ENCODE measurements around the gene SLC6A9. TPM values are rescaled to one million over a fixed set of nuclear protein-coding genes. Genes with fewer than 3 reads are reported as not detected.

SLC6A9 gene
- total and polyA plus RNA-seq, 2 experiments from 2014 or later, result 4.9 to 13.2 TPM

- Histone ChIP-seq H3K27me3 (no peaks in the 10 kb centered on the region), H3K27ac (no peak overlapping the region), H3K36me3 (no peaks in the 10 kb centered on the region), H3K4me1 (ENCODE audit: low read depth) (peaks cover 5% of the 10 kb centered on the region), H3K4me3 (no peak overlapping the region), H3K9me3 (ENCODE audit: low read depth) (no peaks in the 10 kb centered on the region)
- TF ChIP-seq CTCF (IDR thresholded peaks at IDR 0.05; ENCODE audit: low read depth, low read length), result no peak
- no peak for DNase-seq (ENCODE audit: low read depth in 1 of 2, low spot score in 1 of 2)
These were observed 5.4 kb downstream of the SLC6A9 start for GRCh38 chr1:44025816-44026215.

DNA sequence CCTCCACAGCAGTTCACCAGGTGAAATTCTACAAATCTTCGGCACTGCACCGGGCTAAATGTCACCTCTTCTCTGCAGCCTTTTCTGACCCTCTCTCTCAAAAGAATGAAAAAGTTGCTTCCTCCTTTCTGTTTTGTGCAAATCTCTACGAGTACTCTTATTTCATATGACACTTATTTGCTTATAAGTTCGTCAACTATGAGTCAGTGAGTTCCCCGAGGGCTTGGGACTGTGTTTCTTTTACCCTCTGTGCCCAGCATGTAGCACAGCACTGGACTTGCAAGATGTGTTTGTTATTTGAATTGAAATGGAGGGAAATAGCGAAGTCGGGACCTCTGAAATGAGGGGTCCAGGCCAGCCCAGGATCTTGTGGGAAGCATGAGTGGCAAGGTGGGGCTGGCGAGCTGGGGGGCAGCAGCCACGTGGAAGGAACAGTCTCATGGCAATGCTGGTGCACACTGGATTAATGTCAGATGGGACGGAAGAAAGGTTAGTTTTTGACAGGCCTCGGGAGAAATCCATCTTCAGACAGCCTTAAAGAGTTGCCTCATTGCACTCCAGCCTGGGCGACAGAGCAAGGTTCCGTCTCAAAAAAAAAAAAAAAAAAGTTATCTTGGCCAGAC is 6.2 kb downstream of the SLC6A9 start:
- DNase-seq (ENCODE audit: low read depth in 1 of 2, low spot score in 1 of 2), result no peak
- H3K4me3 ChIP-seq, result no peak overlapping the region
- no peaks in the 10 kb centered on the region for H3K36me3 ChIP-seq
- TF ChIP-seq CTCF (IDR thresholded peaks at IDR 0.05; ENCODE audit: low read depth, low read length), result no peak
- no peaks in the 10 kb centered on the region for H3K27me3 ChIP-seq
- H3K9me3 ChIP-seq (ENCODE audit: low read depth), result no peaks in the 10 kb centered on the region
- H3K27ac ChIP-seq, result no peak overlapping the region
- H3K4me1 ChIP-seq (ENCODE audit: low read depth), result peaks cover 5% of the 10 kb centered on the region

- no peak overlapping the region for H3K4me3 ChIP-seq
- H3K27ac ChIP-seq, result no peak overlapping the region
- no peaks in the 10 kb centered on the region for H3K27me3 ChIP-seq
- no peak for DNase-seq (ENCODE audit: low read depth in 1 of 2, low spot score in 1 of 2)
- H3K4me1 ChIP-seq (ENCODE audit: low read depth), result peaks cover 2% of the 10 kb centered on the region
- no peaks in the 10 kb centered on the region for H3K36me3 ChIP-seq
- no peaks in the 10 kb centered on the region for H3K9me3 ChIP-seq (ENCODE audit: low read depth)
- no peak for TF ChIP-seq CTCF (IDR thresholded peaks at IDR 0.05; ENCODE audit: low read depth, low read length)
These were observed 7.0 kb downstream of the SLC6A9 start for GRCh38 chr1:44024031-44024902.

DNA sequence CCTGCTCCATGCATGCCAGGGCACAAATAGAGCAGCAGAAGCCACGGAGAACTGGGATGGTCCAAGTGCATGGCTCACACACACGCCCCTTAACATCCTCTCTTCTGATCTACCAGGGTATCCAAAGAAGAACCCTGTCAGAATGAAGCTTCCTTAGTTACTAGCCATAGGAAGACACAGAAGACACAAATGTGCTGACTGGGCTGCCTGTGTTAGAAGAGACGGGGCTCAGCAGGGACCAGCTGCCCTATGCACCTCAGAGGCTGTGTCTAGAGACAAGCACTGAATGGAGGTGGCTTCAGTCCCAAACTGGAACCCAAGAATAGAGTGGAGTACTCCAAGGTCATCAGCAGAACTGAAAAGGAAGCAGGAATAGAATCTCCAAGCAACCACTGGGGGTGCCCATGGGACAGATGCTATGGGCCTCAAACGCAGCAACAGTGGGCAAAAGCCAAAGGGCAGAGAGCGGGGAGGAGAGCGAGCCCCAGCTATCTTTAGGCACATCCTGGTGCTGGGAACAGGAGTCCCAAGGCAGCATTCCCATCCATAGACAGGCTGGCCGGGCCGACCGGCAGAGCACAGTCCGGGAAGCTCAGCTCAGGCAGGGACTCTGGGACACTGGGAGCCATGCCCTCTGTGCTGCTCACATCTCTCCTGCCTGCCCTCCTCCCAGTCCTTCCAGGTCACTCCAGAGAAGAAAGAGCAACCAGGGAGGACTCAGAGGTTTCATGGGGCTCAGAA is 9.5 kb downstream of the SLC6A9 start:
- Histone ChIP-seq H3K4me1 (ENCODE audit: low read depth) (no peaks in the 10 kb centered on the region), H3K36me3 (no peaks in the 10 kb centered on the region), H3K4me3 (no peak overlapping the region), H3K27ac (no peak overlapping the region), H3K27me3 (no peaks in the 10 kb centered on the region), H3K9me3 (ENCODE audit: low read depth) (no peaks in the 10 kb centered on the region)
- no peak for TF ChIP-seq CTCF (IDR thresholded peaks at IDR 0.05; ENCODE audit: low read depth, low read length)
- no peak for DNase-seq (ENCODE audit: low read depth in 1 of 2, low spot score in 1 of 2)

GRCh38 chr1:44021156-44021555 is 10.1 kb downstream of the SLC6A9 start:
- no peaks in the 10 kb centered on the region for H3K27me3 ChIP-seq
- no peak overlapping the region for H3K27ac ChIP-seq
- no peaks in the 10 kb centered on the region for H3K36me3 ChIP-seq
- H3K4me3 ChIP-seq, result no peak overlapping the region
- no peaks in the 10 kb centered on the region for H3K9me3 ChIP-seq (ENCODE audit: low read depth)
- DNase-seq (ENCODE audit: low read depth in 1 of 2, low spot score in 1 of 2), result no peak
- H3K4me1 ChIP-seq (ENCODE audit: low read depth), result no peaks in the 10 kb centered on the region
- no peak for TF ChIP-seq CTCF (IDR thresholded peaks at IDR 0.05; ENCODE audit: low read depth, low read length)

All from cardiac muscle cell (in vitro differentiated cells and primary cell).